SK-N-SH treated with all-trans-retinoic acid at 6 μM for 48 hours (cell line): ENCODE results near the gene CNTN2.

Experiments
- PPARA ChIP-seq: fragments of 250-450 bp; sonication (Bioruptor Pico); IDR thresholded peaks from 2 replicates; pipeline ENCODE4 v1.5.0; 2020; ENCODE audit warnings: mild to moderate bottlenecking, borderline replicate concordance
- TCF4 ChIP-seq: fragments of 250-450 bp; sonication (Bioruptor Pico); IDR thresholded peaks from 2 replicates; pipeline ENCODE4 v1.8.0; 2021; ENCODE audit warnings: mild to moderate bottlenecking, moderate library complexity, borderline replicate concordance
- ZFP30 ChIP-seq: fragments of 450-650 bp; formaldehyde crosslinking; IDR thresholded peaks from 2 replicates; pipeline ENCODE4 v1.5.0; 2022; ENCODE audit warnings: mild to moderate bottlenecking, moderate library complexity
- ZNF565 ChIP-seq: fragments of 450-650 bp; formaldehyde crosslinking; conservative IDR thresholded peaks from 2 replicates; pipeline ENCODE4 v1.5.0; 2020; ENCODE audit warnings: low read depth, mild to moderate bottlenecking, moderate library complexity
- ZNF70 ChIP-seq: fragments of 450-650 bp; formaldehyde crosslinking; IDR thresholded peaks from 2 replicates; pipeline ENCODE4 v1.5.0; 2020; ENCODE audit warnings: mild to moderate bottlenecking, moderate library complexity
- TF ChIP-seq, protein P1 (sequence below): fragments of 250-450 bp; sonication (Bioruptor Pico); IDR thresholded peaks from 2 replicates; pipeline ENCODE4 v1.8.0; 2020; ENCODE audit warnings: mild to moderate bottlenecking, moderate library complexity, borderline replicate concordance

DNA sequence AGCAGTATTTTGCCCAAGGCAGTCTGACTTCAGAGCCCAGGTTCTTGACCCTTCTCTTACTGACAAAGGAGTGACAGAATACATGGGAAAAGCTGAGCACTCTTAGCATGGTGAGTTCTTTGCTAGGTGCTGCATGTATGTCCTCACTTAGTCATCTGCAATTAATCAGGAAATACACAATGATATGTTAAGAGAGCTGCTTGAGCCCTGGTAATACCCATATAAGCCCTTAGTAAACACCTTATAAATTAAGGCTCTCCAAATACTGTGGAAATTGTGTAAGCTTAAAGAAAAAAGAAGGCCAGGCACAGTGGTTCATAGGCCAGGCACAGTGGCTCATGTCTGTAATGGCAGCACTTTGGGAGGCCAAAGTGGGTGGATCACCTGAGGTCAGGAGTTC, 55.2 kb downstream of the CNTN2 start:
- TF ChIP-seq PPARA (no peak), ZFP30 (no peak), ZNF565 (CRISPR knock-in tag) (no peak), ZNF70 (CRISPR knock-in tag) (no peak), TCF4 (no peak)
- TF ChIP-seq, protein P1, sequence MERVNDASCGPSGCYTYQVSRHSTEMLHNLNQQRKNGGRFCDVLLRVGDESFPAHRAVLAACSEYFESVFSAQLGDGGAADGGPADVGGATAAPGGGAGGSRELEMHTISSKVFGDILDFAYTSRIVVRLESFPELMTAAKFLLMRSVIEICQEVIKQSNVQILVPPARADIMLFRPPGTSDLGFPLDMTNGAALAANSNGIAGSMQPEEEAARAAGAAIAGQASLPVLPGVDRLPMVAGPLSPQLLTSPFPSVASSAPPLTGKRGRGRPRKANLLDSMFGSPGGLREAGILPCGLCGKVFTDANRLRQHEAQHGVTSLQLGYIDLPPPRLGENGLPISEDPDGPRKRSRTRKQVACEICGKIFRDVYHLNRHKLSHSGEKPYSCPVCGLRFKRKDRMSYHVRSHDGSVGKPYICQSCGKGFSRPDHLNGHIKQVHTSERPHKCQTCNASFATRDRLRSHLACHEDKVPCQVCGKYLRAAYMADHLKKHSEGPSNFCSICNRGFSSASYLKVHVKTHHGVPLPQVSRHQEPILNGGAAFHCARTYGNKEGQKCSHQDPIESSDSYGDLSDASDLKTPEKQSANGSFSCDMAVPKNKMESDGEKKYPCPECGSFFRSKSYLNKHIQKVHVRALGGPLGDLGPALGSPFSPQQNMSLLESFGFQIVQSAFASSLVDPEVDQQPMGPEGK (CRISPR knock-in tag) = no peak
